Keratinocyte (primary cell): ENCODE data around the gene ELAPOR1. TPM values are rescaled to one million over a fixed set of nuclear protein-coding genes. Genes with fewer than 3 reads are reported as not detected.

ENCODE experiments used
- DNase-seq: peaks from one replicate; pipeline ENCODE4 v3.0.0-alpha.2; 2011; ENCODE audit warnings: low read depth, missing footprints, low spot score
- FAIRE-seq: peaks from 2 replicates; lab custom pipeline; 2011; peaks lifted over from hg19 to GRCh38; lab: Jason Lieb, UNC
- H2AFZ ChIP-seq: 2 replicates; pipeline ENCODE4 v1.6.0; 2012; ENCODE audit warnings: low read length, control low read depth, inconsistent platforms; ENCODE audit not compliant: control insufficient read depth
- H3K27ac ChIP-seq: 2 replicates; pipeline ENCODE4 v1.5.1; 2011; ENCODE audit warnings: low read length; ENCODE audit not compliant: control insufficient read depth, insufficient read depth
- H3K27me3 ChIP-seq: 3 replicates; pipeline ENCODE4 v1.6.0; 2011; ENCODE audit warnings: low read length; ENCODE audit not compliant: control insufficient read depth, insufficient read depth; ENCODE audit errors: extremely low read depth
- H3K36me3 ChIP-seq, 2 experiments: 2 replicates in 1 of 2; 3 replicates in 1 of 2; pipeline ENCODE4 v1.5.1; 2011; ENCODE audit warnings: low read length in 2 of 2, mild to moderate bottlenecking in 1 of 2; ENCODE audit not compliant: control insufficient read depth in 2 of 2, insufficient read depth in 2 of 2; ENCODE audit errors: extremely low read depth in 1 of 2
- H3K4me1 ChIP-seq: 3 replicates; pipeline ENCODE4 v1.5.1; 2011; ENCODE audit warnings: low read length; ENCODE audit not compliant: control insufficient read depth, insufficient read depth; ENCODE audit errors: extremely low read depth
- H3K4me2 ChIP-seq: 3 replicates; pipeline ENCODE4 v1.6.0; 2011; ENCODE audit warnings: low read depth, low read length; ENCODE audit not compliant: control insufficient read depth, insufficient read depth; ENCODE audit errors: extremely low read depth
- H3K4me3 ChIP-seq, 3 experiments: fragments of 200-600 bp in 1 of 3; sonication (generic) in 1 of 3; 2 replicates in 2 of 3; 3 replicates in 1 of 3; pipeline ENCODE4 v1.5.1; 2011 to 2016; ENCODE audit warnings: low read length in 3 of 3, mild to moderate bottlenecking in 3 of 3, control low read depth in 2 of 3, inconsistent platforms in 1 of 3, low read depth in 1 of 3, mixed read lengths in 1 of 3, mixed run types in 1 of 3, moderate library complexity in 1 of 3; ENCODE audit not compliant: control insufficient read depth in 2 of 3, insufficient read depth in 2 of 3; ENCODE audit errors: extremely low read depth in 1 of 3
- H3K79me2 ChIP-seq: 2 replicates; pipeline ENCODE4 v1.6.0; 2012; ENCODE audit warnings: low read length; ENCODE audit not compliant: control insufficient read depth, insufficient read depth
- H3K9ac ChIP-seq: 3 replicates; pipeline ENCODE4 v1.6.0; 2011; ENCODE audit warnings: low read length; ENCODE audit not compliant: control insufficient read depth, insufficient read depth; ENCODE audit errors: extremely low read depth
- H3K9me1 ChIP-seq: 3 replicates; pipeline ENCODE4 v1.6.0; 2011; ENCODE audit warnings: low read length; ENCODE audit not compliant: control insufficient read depth, insufficient read depth; ENCODE audit errors: extremely low read depth
- H3K9me3 ChIP-seq: 2 replicates; pipeline ENCODE4 v1.5.1; 2012; ENCODE audit warnings: low read depth, low read length; ENCODE audit not compliant: control insufficient read depth
- H4K20me1 ChIP-seq: 3 replicates; pipeline ENCODE4 v1.6.0; 2011; ENCODE audit warnings: low read length; ENCODE audit not compliant: control insufficient read depth, insufficient read depth; ENCODE audit errors: extremely low read depth
- EZH2 ChIP-seq: IDR thresholded peaks from one replicate; pipeline ENCODE4 v1.6.1; 2012; ENCODE audit warnings: inconsistent platforms, mild to moderate bottlenecking, low read length, moderate library complexity
- dilution Hi-C: fragments of 300-500 bp; cut with MboI; formaldehyde crosslinking; loops from one replicate; pipeline ENCODE4 v1.7.0; 2020; ENCODE audit warnings: low sequenced_read_pairs; ENCODE audit not compliant: extremely low pct_ligation_motif_present
- polyA plus RNA-seq, 5 experiments: library from polyadenylated mRNA; depleted of rRNA in 3 of 5; stranded (reverse) in 3 of 5; stranded (forward) in 1 of 5; unstranded in 1 of 5; fragments of >200 nt; gene quantifications; 1 replicate in 1 of 5; 2 replicates in 3 of 5; 3 replicates in 1 of 5; pipeline versions ENCODE4 v1.2.1 to v1.2.3, GENCODE V29; 2011 to 2012; ENCODE audit warnings: missing spikeins in 2 of 5, low read depth in 1 of 5, low replicate concordance in 1 of 5
- TF ChIP-seq, protein P1 (sequence below), 3 experiments: IDR thresholded peaks in 1 of 3; conservative IDR thresholded peaks in 1 of 3; optimal IDR thresholded peaks in 1 of 3; 2 replicates in 2 of 3; 3 replicates in 1 of 3; pipeline versions ENCODE3 to v1.5.1; 2011; ENCODE audit warnings: low read length in 3 of 3, mild to moderate bottlenecking in 3 of 3, moderate library complexity in 2 of 3, control low read depth in 1 of 3, inconsistent platforms in 1 of 3; ENCODE audit not compliant: insufficient read depth in 2 of 3; ENCODE audit errors: extremely low read depth in 1 of 3

The ELAPOR1 gene
- polyA plus RNA-seq, 1 donor (not counting 4 experiments of a cell fraction or from before 2014, with no cell fraction given): 0.24 TPM

DNA sequence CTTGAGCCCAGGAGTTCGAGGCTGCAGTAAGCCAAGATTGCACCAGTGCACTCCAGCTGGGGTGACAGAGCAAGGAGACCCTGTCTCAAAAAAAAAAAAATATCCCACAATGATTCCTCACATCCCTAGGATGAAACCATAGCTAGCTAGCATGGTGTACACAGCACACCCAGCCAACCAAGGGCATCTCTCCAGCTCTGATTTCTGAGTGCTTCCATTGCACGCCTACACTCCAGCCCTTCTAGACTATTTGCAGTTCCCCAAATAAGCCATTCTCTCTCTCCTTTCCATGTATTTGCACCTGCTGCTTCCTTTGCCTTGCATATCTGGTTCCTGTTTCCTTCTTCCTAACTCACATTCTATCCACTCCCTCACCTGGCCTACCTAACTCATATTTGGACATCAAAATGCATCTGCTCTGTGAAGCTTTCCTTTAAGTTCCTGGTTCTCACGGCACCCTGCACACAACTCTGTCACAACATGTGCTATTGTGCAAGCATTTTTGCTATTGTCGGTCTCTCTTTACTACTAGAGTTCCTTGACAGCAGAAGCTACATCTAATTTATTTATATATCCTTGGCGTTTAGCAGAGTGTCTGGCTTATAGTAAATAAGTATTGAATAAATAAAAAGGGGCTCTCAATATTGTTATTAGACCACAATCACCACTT lies 2.4 kb upstream of the ELAPOR1 start:
- no peaks in the 10 kb centered on the region for H4K20me1 ChIP-seq
- no peak overlapping the region for H3K27ac ChIP-seq
- no peak overlapping the region for H3K9ac ChIP-seq
- FAIRE-seq (no peak), DNase-seq (no peak)
- dilution Hi-C loops: no loop called here
- H3K4me2 ChIP-seq: no peak overlapping the region
- H2AFZ ChIP-seq: no peak overlapping the region
- no peaks in the 10 kb centered on the region for H3K9me3 ChIP-seq
- no peaks in the 10 kb centered on the region for H3K36me3 ChIP-seq
- H3K27me3 ChIP-seq: peaks cover 25% of the 10 kb centered on the region
- no peak overlapping the region for H3K4me3 ChIP-seq
- no peaks in the 10 kb centered on the region for H3K79me2 ChIP-seq
- no peaks in the 10 kb centered on the region for H3K9me1 ChIP-seq
- TF ChIP-seq, protein P1, sequence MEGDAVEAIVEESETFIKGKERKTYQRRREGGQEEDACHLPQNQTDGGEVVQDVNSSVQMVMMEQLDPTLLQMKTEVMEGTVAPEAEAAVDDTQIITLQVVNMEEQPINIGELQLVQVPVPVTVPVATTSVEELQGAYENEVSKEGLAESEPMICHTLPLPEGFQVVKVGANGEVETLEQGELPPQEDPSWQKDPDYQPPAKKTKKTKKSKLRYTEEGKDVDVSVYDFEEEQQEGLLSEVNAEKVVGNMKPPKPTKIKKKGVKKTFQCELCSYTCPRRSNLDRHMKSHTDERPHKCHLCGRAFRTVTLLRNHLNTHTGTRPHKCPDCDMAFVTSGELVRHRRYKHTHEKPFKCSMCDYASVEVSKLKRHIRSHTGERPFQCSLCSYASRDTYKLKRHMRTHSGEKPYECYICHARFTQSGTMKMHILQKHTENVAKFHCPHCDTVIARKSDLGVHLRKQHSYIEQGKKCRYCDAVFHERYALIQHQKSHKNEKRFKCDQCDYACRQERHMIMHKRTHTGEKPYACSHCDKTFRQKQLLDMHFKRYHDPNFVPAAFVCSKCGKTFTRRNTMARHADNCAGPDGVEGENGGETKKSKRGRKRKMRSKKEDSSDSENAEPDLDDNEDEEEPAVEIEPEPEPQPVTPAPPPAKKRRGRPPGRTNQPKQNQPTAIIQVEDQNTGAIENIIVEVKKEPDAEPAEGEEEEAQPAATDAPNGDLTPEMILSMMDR (optimal IDR thresholded peaks at IDR 0.05 in 1 of 3, IDR thresholded peaks at IDR 0.05 in 1 of 3, conservative IDR thresholded peaks at IDR 0.05 in 1 of 3; ENCODE audit: extremely low read depth in 1 of 3, insufficient read depth in 2 of 3, low read length in 3 of 3): no peak
- no peak for TF ChIP-seq EZH2
- H3K4me1 ChIP-seq: peaks cover 9% of the 10 kb centered on the region

DNA sequence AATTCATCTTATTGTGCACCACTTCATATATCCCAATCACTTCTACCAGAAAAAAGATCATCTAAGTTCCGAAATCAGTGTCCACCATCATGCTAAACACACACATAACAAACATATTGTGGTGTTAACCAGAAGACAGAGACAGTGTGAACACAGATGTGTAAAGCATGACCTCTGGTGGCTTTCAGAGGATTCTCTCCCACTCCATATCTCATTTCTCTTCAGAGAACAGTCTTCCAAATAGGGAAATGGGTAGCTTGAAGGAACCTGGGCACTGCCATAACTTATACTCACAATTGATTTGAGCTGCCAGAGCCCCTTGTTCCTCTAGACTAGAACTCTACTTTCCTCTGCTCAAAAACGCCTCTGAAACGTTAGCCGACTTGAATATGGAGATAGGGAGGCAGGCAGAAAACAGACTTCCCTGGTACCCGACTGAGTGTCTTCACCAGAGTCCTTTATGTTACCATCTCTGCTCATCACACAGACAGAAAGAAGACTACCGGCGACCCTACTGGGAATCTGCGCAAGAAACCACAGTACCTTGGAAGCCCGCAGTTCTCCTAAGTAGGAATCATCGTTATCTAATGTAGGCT lies 1.8 kb upstream of the ELAPOR1 start:
- peaks cover 9% of the 10 kb centered on the region for H3K4me1 ChIP-seq
- no peak overlapping the region for H3K4me3 ChIP-seq
- H3K27me3 ChIP-seq: peaks cover 25% of the 10 kb centered on the region
- no peaks in the 10 kb centered on the region for H3K9me1 ChIP-seq
- DNase-seq (no peak), FAIRE-seq (no peak)
- H3K79me2 ChIP-seq: no peaks in the 10 kb centered on the region
- no peak overlapping the region for H3K27ac ChIP-seq
- no peak overlapping the region for H2AFZ ChIP-seq
- dilution Hi-C loops: no loop called here
- H3K9ac ChIP-seq: no peak overlapping the region
- H4K20me1 ChIP-seq: no peaks in the 10 kb centered on the region
- no peaks in the 10 kb centered on the region for H3K9me3 ChIP-seq
- H3K4me2 ChIP-seq: peak overlapping the region; percentile 73
- no peaks in the 10 kb centered on the region for H3K36me3 ChIP-seq
- no peak for TF ChIP-seq EZH2
- TF ChIP-seq, protein P1 (optimal IDR thresholded peaks at IDR 0.05 in 1 of 3, IDR thresholded peaks at IDR 0.05 in 1 of 3, conservative IDR thresholded peaks at IDR 0.05 in 1 of 3; ENCODE audit: extremely low read depth in 1 of 3, insufficient read depth in 2 of 3, low read length in 3 of 3): peak; percentile 43 to 61 (median 59)
